Stimulated activated effector memory CD8-positive, alpha-beta T cell treated with anti-CD3 and anti-CD28 coated beads, Interleukin-12 subunit alpha, Interleukin-12 subunit beta, amount 100 ng/mL, for 72 hours (primary cell): Measurements from ENCODE around the gene CDAN1.
"Not testable (repeated sequence)": the region's sequence is repeated elsewhere in the genome, so short reads cannot be mapped to it uniquely, and the experiment has no call there.

Experiments used
- ATAC-seq: fragments of 150-1000 bp; cut with Tn5 transposase; 2 replicates; pipeline ENCODE4 v1.10.0; 2021
- DNase-seq, 2 donors: peaks; one replicate each; pipeline ENCODE4 v3.0.0; 2021 to 2022; ENCODE audit warnings: low spot score in 2 of 2
- H3K27ac Mint-ChIP-seq: one replicate; pipeline ENCODE4 v1.8.0; 2022; ENCODE audit warnings: mild to moderate bottlenecking, mixed read lengths
- H3K36me3 Mint-ChIP-seq: one replicate; pipeline ENCODE4 v1.8.0; 2022; ENCODE audit warnings: mild to moderate bottlenecking, mixed read lengths
- H3K4me1 Mint-ChIP-seq: one replicate; pipeline ENCODE4 v1.8.0; 2022; ENCODE audit warnings: mixed read lengths
- H3K4me3 Mint-ChIP-seq: one replicate; pipeline ENCODE4 v1.8.0; 2022; ENCODE audit warnings: mild to moderate bottlenecking, mixed read lengths
- H3K9me3 Mint-ChIP-seq: one replicate; pipeline ENCODE4 v1.8.0; 2022; ENCODE audit warnings: mixed read lengths

The CDAN1 gene

DNA sequence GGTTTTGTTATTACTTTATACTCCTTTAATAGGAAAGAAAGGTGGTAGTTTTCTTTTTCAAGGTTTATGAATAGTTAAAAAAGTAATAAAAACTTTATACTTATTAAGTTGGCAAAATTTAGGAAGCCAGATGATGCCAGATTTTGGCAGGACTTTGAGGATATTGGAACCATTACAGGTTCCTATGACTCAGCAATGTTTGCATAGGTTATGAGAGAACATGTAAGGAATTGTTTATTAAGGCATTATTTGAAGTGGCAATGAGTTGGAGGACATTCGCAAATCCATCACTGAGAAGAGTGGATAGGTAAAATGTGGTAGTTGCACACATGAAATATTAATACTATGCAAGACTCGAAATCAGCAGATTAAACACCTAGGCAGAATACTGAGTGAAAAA is 29.9 kb downstream of the CDAN1 start:
- Mint-ChIP-seq H3K36me3 (peaks cover 6% of the 10 kb centered on the region), H3K4me1 (no peaks in the 10 kb centered on the region), H3K9me3 (no peaks in the 10 kb centered on the region), H3K4me3 (no peak overlapping the region), H3K27ac (no peak overlapping the region)
- ATAC-seq (no peak), DNase-seq (no peak)

DNA sequence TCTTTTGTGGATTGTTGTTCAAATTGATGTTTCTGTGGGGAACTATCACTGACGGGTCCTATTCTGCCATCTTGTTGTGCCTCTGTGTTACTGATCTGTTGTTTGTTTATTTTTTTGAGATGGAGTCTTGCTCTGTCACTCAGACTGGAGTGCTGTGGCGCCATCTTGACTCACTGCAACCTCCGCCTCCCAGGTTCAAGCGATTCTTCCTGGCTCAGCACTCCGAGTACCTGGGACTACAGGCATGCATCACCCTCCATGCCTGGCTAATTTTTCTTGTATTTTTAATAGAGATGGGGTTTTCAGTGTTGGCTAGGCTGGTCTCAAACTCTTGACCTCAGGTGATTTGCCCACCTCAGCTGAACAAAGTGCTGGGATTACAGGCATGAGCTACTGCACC is 31.6 kb downstream of the CDAN1 start:
- no peak for DNase-seq
- peaks cover 6% of the 10 kb centered on the region for H3K36me3 Mint-ChIP-seq
- H3K27ac Mint-ChIP-seq = no peak overlapping the region
- H3K9me3 Mint-ChIP-seq = no peaks in the 10 kb centered on the region
- no peak for ATAC-seq
- H3K4me3 Mint-ChIP-seq = no peak overlapping the region
- no peaks in the 10 kb centered on the region for H3K4me1 Mint-ChIP-seq

DNA sequence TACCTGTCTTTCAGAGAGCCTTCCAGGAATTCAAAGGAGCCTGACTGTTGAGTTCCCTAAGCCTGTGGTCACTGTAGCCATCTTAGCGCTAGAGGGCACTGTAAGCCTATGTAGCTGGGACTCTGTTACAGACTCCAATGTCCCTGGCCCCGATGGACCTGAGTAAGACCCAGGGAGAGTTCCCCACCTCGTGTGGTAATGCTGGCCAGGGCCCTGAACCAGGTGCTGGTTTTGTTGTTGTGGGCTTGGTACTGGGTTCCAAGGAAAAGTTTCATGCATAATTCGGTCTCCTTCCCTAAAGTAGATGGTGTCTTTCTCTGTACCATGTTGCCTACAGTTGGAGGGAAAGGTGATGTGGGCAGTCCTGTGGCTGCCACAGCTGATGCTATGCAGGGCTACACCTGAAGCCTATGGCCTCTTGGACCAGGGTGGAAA is 32.4 kb downstream of the CDAN1 start:
- Mint-ChIP-seq H3K36me3 (peaks cover 6% of the 10 kb centered on the region), H3K4me3 (no peak overlapping the region), H3K27ac (no peak overlapping the region), H3K4me1 (no peaks in the 10 kb centered on the region), H3K9me3 (no peaks in the 10 kb centered on the region)
- peak; percentile 92 for ATAC-seq
- DNase-seq = peak; percentile 36 to 72

DNA sequence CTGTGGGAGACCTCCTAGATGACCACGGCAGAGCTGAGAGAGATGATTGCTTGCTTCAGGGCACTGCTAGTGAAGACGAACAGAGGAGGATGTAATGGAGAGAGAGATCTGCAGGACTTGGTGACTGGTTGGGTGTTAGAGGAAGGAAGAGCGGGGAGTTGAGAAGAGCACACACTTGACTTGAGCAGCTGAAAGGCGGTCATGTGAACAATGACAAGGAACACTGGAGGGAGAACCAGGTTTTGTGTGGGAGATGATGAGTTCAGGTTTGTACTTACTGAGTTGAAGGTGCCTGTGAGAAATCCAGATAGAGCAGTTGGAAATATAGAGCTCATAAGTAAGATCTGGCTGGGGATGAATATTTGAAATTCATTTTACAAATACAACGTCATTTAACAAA is 40.3 kb downstream of the CDAN1 start:
- H3K36me3 Mint-ChIP-seq = peaks cover 18% of the 10 kb centered on the region
- H3K4me3 Mint-ChIP-seq = no peak overlapping the region
- DNase-seq (no peak), ATAC-seq (no peak)
- peaks cover 3% of the 10 kb centered on the region for H3K4me1 Mint-ChIP-seq
- H3K9me3 Mint-ChIP-seq = no peaks in the 10 kb centered on the region
- H3K27ac Mint-ChIP-seq = no peak overlapping the region

DNA sequence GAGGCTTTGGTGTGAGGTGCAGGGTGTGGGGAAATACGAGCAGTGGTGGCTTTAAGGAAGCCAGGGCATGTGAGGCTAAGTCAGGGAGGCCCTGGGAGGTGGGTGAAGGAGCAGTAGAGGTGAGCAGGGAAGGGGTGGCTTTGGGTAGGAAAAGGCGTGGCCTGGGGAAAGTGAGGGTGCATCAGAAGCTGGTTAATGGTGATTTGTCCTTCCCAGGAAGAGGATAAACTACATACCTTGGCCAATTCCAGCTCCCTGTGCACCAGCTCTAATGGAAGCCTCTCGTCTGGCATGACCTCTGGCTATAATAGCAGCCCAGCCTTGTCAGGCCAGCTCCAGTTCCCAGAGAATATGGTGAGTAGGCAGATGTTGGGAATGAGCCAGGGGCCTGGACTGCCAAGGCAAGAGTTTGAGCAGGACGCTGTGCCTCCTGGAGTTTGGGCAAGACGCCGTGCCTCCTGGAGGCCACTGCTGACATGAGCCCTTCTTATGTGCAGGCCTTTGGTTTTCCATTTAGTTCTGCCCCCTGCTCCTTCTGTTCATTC is 41.3 kb downstream of the CDAN1 start:
- ATAC-seq (no peak), DNase-seq (no peak)
- Mint-ChIP-seq H3K27ac (peak overlapping the region; percentile 70), H3K9me3 (no peaks in the 10 kb centered on the region), H3K36me3 (peaks cover 18% of the 10 kb centered on the region), H3K4me3 (no peak overlapping the region), H3K4me1 (peaks cover 13% of the 10 kb centered on the region)

DNA sequence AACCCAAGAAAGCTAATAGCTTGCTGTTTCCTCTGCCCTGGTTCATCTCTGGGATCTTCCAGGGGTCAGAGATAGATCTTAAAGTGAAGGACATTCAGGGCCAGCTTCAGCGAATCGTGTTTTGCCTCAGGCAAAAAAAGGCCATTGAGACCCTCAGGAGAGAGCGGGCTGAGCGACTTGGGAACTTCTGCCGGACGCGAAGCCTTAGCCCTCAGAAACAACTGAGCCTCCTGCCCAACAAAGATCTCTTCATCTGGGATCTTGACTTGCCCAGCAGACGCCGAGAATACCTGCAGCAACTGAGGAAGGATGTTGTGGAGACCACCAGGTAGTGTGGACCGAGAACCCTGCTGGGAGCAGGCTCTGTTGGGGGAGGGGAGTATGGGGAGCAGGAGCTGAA is 42.5 kb downstream of the CDAN1 start:
- H3K4me1 Mint-ChIP-seq = peaks cover 16% of the 10 kb centered on the region
- H3K36me3 Mint-ChIP-seq = peaks cover 18% of the 10 kb centered on the region
- H3K9me3 Mint-ChIP-seq = no peaks in the 10 kb centered on the region
- peak overlapping the region; percentile 46 for H3K27ac Mint-ChIP-seq
- ATAC-seq = no peak
- no peak for DNase-seq
- no peak overlapping the region for H3K4me3 Mint-ChIP-seq

DNA sequence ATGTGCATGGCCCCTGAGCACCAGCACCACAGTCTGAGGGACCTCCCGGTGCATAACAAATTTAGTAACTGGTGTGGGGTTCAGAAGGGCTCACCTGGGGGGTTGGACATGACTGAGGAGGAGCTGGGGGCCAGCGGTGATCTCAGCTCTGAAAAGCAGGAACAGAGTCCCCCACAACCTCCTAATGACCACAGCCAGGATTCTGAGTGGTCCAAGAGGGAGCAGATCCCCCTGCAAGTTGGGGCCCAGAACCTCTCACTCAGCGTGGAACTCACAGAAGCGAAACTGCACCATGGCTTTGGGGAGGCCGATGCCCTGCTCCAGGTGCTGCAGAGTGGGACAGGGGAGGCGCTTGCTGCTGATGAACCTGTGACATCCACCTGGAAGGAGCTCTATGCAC is 43.0 kb downstream of the CDAN1 start:
- peak overlapping the region; percentile 46 for H3K27ac Mint-ChIP-seq

DNA sequence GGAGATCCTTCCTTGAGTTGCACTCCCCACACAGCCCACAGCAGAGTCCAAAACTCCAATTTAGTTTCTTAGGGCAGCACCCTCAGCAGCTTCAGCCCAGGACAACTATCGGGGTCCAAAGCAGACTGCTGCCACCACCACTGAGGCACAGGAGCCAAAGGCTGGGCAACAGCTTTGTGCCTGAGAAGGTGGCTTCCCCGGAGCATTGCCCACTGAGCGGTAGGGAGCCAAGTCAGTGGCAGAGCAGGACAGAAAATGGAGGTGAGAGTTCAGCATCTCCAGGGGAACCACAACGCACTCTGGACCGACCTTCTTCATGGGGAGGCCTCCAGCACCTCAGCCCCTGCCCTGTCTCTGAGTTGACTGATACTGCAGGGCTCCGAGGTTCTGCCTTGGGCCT is 43.4 kb downstream of the CDAN1 start:
- H3K36me3 Mint-ChIP-seq = peaks cover 9% of the 10 kb centered on the region
- H3K27ac Mint-ChIP-seq = no peak overlapping the region
- DNase-seq (no peak), ATAC-seq (no peak)
- no peaks in the 10 kb centered on the region for H3K9me3 Mint-ChIP-seq
- H3K4me3 Mint-ChIP-seq = no peak overlapping the region
- peaks cover 16% of the 10 kb centered on the region for H3K4me1 Mint-ChIP-seq

More for the DNA sequence above, 43.0 kb downstream of the CDAN1 start:
- ATAC-seq = no peak
- DNase-seq = no peak
- Mint-ChIP-seq H3K4me1 (peaks cover 16% of the 10 kb centered on the region), H3K36me3 (peaks cover 13% of the 10 kb centered on the region), H3K4me3 (no peak overlapping the region), H3K9me3 (no peaks in the 10 kb centered on the region)

DNA sequence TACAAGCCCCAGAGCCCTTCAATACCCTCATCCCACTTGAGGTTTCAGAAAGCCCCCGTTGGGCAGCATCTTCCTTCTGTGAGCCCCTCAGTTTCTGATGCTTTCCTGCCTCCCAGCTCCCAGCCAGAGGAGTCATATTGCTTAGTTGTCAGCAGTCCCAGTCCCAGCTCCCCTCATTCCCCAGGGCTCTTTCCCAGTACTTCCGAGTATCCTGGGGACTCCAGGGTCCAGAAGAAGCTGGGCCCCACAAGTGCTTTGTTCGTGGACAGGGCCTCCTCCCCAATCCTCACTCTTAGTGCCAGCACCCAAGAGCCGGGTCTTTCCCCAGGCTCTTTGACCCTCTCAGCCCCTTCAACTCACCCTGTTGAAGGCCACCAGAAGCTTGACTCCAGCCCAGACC is 43.9 kb downstream of the CDAN1 start:
- peaks cover 7% of the 10 kb centered on the region for H3K36me3 Mint-ChIP-seq
- ATAC-seq (no peak), DNase-seq (no peak)
- no peaks in the 10 kb centered on the region for H3K9me3 Mint-ChIP-seq
- no peak overlapping the region for H3K4me3 Mint-ChIP-seq
- no peak overlapping the region for H3K27ac Mint-ChIP-seq
- peaks cover 16% of the 10 kb centered on the region for H3K4me1 Mint-ChIP-seq

DNA sequence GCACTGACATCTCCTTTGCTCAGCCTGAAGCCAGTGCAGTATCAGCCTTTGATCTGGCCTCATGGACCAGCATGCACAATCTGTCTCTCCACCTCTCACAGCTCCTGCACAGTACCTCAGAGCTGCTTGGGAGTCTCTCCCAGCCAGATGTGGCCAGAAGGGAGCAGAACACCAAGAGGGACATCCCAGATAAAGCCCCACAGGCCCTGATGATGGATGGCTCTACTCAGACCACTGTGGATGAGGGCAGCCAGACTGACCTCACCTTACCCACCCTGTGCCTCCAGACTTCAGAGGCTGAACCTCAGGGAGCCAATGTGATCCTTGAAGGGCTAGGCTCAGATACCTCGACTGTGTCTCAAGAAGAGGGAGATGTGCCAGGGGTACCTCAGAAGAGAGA is 44.4 kb downstream of the CDAN1 start:
- H3K4me3 Mint-ChIP-seq = no peak overlapping the region
- DNase-seq = no peak
- H3K36me3 Mint-ChIP-seq = peaks cover 7% of the 10 kb centered on the region
- no peak for ATAC-seq
- peaks cover 16% of the 10 kb centered on the region for H3K4me1 Mint-ChIP-seq
- no peak overlapping the region for H3K27ac Mint-ChIP-seq
- no peaks in the 10 kb centered on the region for H3K9me3 Mint-ChIP-seq

DNA sequence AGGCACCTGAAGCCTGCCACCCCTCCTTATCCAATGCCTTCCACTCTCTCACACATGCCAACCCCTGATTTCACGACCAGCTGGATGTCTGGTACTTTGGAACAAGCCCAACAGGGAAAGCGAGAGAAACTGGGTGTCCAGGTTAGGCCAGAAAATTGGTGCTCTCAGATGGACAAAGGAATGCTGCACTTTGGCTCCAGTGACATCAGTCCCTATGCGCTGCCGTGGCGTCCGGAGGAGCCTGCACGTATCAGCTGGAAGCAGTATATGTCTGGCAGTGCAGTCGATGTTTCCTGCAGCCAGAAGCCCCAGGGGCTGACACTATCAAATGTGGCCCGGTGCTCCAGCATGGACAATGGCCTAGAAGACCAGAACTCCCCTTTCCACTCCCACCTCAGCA is 45.2 kb downstream of the CDAN1 start:
- no peak for DNase-seq
- Mint-ChIP-seq H3K4me3 (no peak overlapping the region), H3K36me3 (peaks cover 11% of the 10 kb centered on the region), H3K27ac (peak overlapping the region; percentile 85), H3K9me3 (no peaks in the 10 kb centered on the region), H3K4me1 (peaks cover 16% of the 10 kb centered on the region)
- no peak for ATAC-seq

DNA sequence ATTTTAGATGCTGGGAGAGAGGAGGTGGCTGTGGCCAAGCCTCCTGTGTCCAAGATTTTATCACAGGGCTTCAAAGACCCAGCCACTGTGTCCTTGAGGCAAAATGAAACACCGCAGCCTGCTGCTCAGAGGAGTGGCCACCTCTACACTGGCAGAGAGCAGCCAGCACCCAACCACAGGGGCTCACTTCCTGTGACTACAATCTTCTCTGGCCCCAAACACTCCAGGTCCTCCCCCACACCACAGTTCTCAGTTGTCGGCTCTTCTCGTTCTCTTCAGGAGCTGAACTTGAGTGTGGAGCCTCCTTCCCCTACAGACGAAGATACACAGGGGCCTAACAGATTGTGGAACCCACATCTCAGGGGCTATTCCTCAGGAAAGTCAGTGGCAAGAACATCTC is 45.6 kb downstream of the CDAN1 start:
- Mint-ChIP-seq H3K4me3 (no peak overlapping the region), H3K36me3 (peaks cover 11% of the 10 kb centered on the region), H3K4me1 (peaks cover 16% of the 10 kb centered on the region), H3K9me3 (no peaks in the 10 kb centered on the region), H3K27ac (peak overlapping the region; percentile 85)
- peak; percentile 87 for ATAC-seq
- DNase-seq = no peak

DNA sequence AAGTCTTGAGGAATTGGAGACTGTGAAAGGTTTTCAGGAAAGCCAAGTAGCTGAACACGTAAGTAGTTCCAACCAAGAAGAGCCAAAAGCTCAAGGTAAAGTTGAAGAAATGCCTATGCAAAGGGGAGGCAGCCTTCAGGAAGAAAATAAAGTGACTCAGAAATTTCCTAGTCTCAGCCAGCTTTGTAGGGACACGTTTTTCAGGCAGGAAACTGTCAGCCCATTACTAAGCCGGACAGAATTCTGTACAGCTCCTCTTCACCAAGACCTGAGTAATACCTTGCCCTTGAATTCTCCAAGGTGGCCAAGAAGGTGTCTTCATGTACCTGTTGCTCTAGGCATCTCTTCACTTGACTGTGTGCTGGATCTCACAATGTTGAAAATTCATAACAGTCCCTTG is 48.6 kb downstream of the CDAN1 start:
- no peak for ATAC-seq
- Mint-ChIP-seq H3K27ac (no peak overlapping the region), H3K4me3 (no peak overlapping the region), H3K36me3 (peaks cover 15% of the 10 kb centered on the region), H3K4me1 (peaks cover 16% of the 10 kb centered on the region), H3K9me3 (no peaks in the 10 kb centered on the region)
- no peak for DNase-seq

DNA sequence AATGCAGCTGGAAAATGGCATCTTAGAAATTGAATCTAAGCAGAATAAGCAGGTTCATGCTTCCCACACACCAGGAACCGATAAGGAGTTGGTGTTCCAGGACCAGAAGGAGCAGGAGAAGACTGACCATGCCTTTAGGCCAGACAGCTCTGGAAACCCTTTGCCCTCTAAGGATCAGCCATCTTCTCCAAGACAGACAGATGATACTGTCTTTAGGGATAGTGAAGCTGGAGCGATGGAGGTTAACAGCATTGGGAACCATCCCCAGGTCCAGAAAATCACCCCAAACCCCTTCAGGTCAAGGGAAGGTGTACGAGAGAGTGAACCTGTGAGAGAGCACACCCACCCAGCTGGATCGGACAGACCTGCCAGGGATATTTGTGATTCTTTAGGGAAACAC is 49.2 kb downstream of the CDAN1 start:
- peaks cover 19% of the 10 kb centered on the region for H3K36me3 Mint-ChIP-seq
- ATAC-seq (no peak), DNase-seq (no peak)
- H3K27ac Mint-ChIP-seq = no peak overlapping the region
- H3K9me3 Mint-ChIP-seq = no peaks in the 10 kb centered on the region
- H3K4me3 Mint-ChIP-seq = no peak overlapping the region
- H3K4me1 Mint-ChIP-seq = peaks cover 16% of the 10 kb centered on the region

DNA sequence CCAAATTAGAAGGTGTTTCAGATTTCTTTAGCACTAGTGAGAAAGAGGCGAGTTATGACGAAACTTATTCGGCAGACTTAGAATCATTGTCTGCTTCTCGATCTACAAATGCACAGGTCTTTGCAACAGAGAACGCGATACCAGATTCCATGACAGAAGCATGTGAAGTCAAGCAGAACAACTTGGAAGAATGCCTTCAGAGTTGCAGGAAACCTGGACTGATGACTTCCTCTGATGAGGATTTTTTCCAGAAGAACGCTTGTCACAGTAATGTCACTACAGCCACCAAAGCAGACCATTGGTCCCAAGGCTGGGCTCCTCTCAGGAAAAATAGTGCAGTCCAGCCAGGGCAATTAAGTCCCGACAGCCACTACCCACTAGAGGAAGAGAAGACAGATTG is 50.6 kb downstream of the CDAN1 start:
- Mint-ChIP-seq H3K27ac (no peak overlapping the region), H3K4me3 (no peak overlapping the region), H3K9me3 (no peaks in the 10 kb centered on the region), H3K4me1 (peaks cover 10% of the 10 kb centered on the region), H3K36me3 (peaks cover 24% of the 10 kb centered on the region)
- no peak for ATAC-seq
- no peak for DNase-seq

DNA sequence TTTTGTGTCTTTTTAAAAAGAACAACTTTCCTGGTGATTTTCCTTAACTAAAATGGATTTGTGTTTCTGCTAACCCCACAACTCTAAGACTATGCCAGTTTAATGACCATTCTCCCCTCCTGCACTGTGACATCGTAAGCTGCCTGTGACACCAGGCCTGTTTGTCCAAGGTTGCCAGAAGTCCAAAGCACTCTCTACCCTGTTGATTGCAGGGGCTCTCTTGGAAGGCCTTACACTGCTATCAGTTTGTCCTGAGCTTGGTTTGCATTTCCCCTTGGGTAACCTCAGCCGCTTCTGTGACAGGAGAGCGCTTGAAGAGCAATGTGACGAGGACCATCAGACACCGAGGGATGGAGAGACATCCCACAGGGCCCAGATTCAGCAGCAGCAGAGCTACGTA is 55.8 kb downstream of the CDAN1 start:
- Mint-ChIP-seq H3K9me3 (no peaks in the 10 kb centered on the region), H3K27ac (no peak overlapping the region), H3K4me3 (no peak overlapping the region), H3K36me3 (peaks cover 46% of the 10 kb centered on the region), H3K4me1 (peaks cover 5% of the 10 kb centered on the region)
- ATAC-seq = no peak
- DNase-seq = no peak

DNA sequence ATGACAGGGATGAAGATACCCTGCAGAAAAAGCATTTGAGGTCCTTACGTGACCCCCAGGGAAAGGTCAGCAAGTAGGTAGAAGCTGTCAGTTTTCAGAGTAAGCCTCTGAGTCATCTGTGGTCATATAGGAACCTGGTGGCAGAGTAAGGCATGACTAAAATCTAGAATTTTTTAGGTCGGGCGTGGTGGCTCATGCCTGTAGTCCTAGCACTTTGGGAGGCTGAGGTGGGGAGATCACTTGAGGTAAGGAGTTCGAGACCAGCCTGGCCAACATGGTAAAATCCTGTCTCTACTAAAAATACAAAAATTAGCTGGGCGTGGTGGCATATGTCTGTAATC is 56.8 kb downstream of the CDAN1 start:
- peak; percentile 13 to 64 for DNase-seq
- H3K9me3 Mint-ChIP-seq, H3K4me1 Mint-ChIP-seq, H3K4me3 Mint-ChIP-seq: not testable (repeated sequence)
- peak; percentile 99 for ATAC-seq
- H3K36me3 Mint-ChIP-seq = peaks cover 48% of the 10 kb centered on the region
- H3K27ac Mint-ChIP-seq = peak overlapping the region; percentile 46
